Transverse colon (tissue), 4 donors: Measurements from ENCODE around the gene ARL5A.

Experiments used
- POLR2AphosphoS5 ChIP-seq, 3 donors: sonication (generic); formaldehyde crosslinking; IDR thresholded peaks; one replicate each; pipeline ENCODE4 v1.6.1; 2016; ENCODE audit warnings: antibody characterized with exemption in 3 of 3
- TF ChIP-seq, protein P1 (sequence below), 5 experiments: fragments of 200-600 bp in 3 of 5; fragments of 450-650 bp in 2 of 5; sonication (generic) in 3 of 5; IDR thresholded peaks; 1 replicate in 2 of 5; 2 replicates in 3 of 5; pipeline ENCODE4 v1.5.1; 2016 to 2017; ENCODE audit warnings: antibody characterized with exemption in 5 of 5, inconsistent platforms in 3 of 5, mild to moderate bottlenecking in 2 of 5, moderate library complexity in 1 of 5

DNA sequence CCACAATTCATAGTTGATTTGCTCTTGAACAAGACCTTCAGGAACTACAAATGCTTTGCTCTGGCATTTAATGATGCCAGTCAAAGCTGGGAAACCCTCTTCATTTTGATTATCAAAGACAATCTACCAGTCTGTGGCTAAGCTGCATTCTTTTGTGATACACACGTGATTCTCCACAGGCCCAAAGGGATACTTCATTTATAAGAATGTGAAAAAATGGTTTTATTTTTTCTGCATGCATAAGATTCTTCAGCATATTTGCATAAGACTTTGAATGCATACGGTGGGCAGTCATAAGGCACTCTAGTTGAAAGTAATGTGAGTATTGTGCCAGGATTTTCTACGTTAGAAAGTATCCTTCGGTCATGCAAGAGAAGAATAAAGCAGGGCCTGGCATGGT, 33.0 kb upstream of the ARL5A start:
- TF ChIP-seq, protein P1, sequence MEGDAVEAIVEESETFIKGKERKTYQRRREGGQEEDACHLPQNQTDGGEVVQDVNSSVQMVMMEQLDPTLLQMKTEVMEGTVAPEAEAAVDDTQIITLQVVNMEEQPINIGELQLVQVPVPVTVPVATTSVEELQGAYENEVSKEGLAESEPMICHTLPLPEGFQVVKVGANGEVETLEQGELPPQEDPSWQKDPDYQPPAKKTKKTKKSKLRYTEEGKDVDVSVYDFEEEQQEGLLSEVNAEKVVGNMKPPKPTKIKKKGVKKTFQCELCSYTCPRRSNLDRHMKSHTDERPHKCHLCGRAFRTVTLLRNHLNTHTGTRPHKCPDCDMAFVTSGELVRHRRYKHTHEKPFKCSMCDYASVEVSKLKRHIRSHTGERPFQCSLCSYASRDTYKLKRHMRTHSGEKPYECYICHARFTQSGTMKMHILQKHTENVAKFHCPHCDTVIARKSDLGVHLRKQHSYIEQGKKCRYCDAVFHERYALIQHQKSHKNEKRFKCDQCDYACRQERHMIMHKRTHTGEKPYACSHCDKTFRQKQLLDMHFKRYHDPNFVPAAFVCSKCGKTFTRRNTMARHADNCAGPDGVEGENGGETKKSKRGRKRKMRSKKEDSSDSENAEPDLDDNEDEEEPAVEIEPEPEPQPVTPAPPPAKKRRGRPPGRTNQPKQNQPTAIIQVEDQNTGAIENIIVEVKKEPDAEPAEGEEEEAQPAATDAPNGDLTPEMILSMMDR (IDR thresholded peaks at IDR 0.05): no peak
- no peak for TF ChIP-seq POLR2AphosphoS5 (IDR thresholded peaks at IDR 0.05)
